Stimulated activated CD4-positive, alpha-beta T cell treated with anti-CD3 and anti-CD28 coated beads, Interleukin-4, amount 100 ng/mL, for 1 hour (primary cell): ENCODE measurements around the gene C1orf52.
A peak's percentile ranks its signal among the peaks of the same experiment; 100 is the strongest.

Experiments
- DNase-seq: peaks from one replicate; pipeline ENCODE4 v3.0.0-alpha.2; 2020

C1orf52 gene

GRCh38 chr1:85259118-85259911, at the start of gene C1orf52:
Gene C1orf52, minus strand, starts transcription at chr1:85259662. Its CDS starts 29 bp downstream, at chr1:85259633.
- peak; percentile 99 for DNase-seq

GRCh38 chr1:85308833-85309350, 49.4 kb upstream of the C1orf52 start:
- no peak for DNase-seq

GRCh38 chr1:85307987-85308832, 48.7 kb upstream of the C1orf52 start:
- peak; percentile 69 for DNase-seq

- no peak for DNase-seq
Measured at GRCh38 chr1:85306236-85306635, 46.8 kb upstream of the C1orf52 start.

- no peak for DNase-seq
Measured at GRCh38 chr1:85303440-85304162, 44.1 kb upstream of the C1orf52 start.

GRCh38 chr1:85300140-85300539, 40.7 kb upstream of the C1orf52 start:
- DNase-seq: no peak

GRCh38 chr1:85297855-85298629, 38.6 kb upstream of the C1orf52 start:
- DNase-seq: peak; percentile 63

GRCh38 chr1:85297538-85297854, 38.0 kb upstream of the C1orf52 start:
- DNase-seq: no peak

- no peak for DNase-seq
Measured at GRCh38 chr1:85296980-85297379, 37.5 kb upstream of the C1orf52 start.

GRCh38 chr1:85295654-85296053, 36.2 kb upstream of the C1orf52 start:
- no peak for DNase-seq

GRCh38 chr1:85295006-85295431, 35.6 kb upstream of the C1orf52 start:
- DNase-seq: no peak

GRCh38 chr1:85290826-85291225, 31.4 kb upstream of the C1orf52 start:
- no peak for DNase-seq

GRCh38 chr1:85289848-85290335, 30.4 kb upstream of the C1orf52 start:
- no peak for DNase-seq

- no peak for DNase-seq
Measured at GRCh38 chr1:85289207-85289847, 29.9 kb upstream of the C1orf52 start.

GRCh38 chr1:85284202-85284601, 24.7 kb upstream of the C1orf52 start:
- DNase-seq: no peak

GRCh38 chr1:85283475-85284199, 24.2 kb upstream of the C1orf52 start:
- DNase-seq: no peak

GRCh38 chr1:85282424-85282823, 23.0 kb upstream of the C1orf52 start:
- no peak for DNase-seq

GRCh38 chr1:85280636-85281035, 21.2 kb upstream of the C1orf52 start:
- no peak for DNase-seq

GRCh38 chr1:85279458-85280080, 20.1 kb upstream of the C1orf52 start:
- DNase-seq: no peak

GRCh38 chr1:85278853-85279314, 19.4 kb upstream of the C1orf52 start:
- peak; percentile 32 for DNase-seq
